ENCODE measurements around the gene CRYBG1.

Gene CRYBG1

DNA sequence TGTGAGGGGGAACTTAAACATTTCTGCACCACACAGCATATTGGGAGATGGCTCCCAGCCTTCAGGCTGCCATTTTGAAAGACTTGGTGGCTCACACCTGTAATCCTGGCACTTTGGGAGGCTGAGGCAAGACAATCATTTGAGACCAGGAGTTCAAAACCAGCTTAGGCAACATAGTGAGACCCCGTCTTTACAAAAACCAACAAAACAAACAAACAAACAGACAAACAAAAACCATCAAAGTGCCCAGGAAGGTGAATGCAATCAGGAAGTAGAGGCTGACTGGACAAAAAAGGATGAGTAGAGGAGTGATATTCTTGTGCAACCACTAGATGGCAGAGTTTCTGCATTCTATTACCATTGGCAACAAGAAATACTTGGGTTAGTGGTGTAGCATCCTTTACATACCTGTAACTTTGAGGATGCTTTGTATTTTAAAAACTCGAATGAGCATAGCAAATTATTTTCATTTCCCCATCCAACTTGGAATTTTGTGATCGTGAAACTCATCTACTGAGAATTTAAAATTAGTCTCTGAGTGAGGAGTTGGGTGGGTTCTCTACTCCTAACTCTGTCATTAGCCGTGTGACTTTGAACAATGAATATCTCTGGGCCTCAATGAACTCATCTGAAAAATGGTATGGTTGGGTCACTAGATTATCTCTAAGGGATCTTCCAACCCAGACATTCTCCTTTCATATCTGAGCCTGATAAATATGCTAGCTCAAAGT, 84.4 kb downstream of the CRYBG1 start:
- Histone ChIP-seq H3K27ac (replicated peaks) (no peak overlapping the region), H3K4me3 (replicated peaks; ENCODE audit: insufficient read depth, low read length) (no peak overlapping the region), H3K27me3 (ENCODE audit: insufficient read depth, poor library complexity, severe bottlenecking) (peaks cover 9% of the 10 kb centered on the region)
- TF ChIP-seq, protein P1, sequence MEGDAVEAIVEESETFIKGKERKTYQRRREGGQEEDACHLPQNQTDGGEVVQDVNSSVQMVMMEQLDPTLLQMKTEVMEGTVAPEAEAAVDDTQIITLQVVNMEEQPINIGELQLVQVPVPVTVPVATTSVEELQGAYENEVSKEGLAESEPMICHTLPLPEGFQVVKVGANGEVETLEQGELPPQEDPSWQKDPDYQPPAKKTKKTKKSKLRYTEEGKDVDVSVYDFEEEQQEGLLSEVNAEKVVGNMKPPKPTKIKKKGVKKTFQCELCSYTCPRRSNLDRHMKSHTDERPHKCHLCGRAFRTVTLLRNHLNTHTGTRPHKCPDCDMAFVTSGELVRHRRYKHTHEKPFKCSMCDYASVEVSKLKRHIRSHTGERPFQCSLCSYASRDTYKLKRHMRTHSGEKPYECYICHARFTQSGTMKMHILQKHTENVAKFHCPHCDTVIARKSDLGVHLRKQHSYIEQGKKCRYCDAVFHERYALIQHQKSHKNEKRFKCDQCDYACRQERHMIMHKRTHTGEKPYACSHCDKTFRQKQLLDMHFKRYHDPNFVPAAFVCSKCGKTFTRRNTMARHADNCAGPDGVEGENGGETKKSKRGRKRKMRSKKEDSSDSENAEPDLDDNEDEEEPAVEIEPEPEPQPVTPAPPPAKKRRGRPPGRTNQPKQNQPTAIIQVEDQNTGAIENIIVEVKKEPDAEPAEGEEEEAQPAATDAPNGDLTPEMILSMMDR (IDR thresholded peaks at IDR 0.05; ENCODE audit: insufficient read depth, low read length), result peak; percentile 70
- TF ChIP-seq POLR2AphosphoS5 (IDR thresholded peaks at IDR 0.05; ENCODE audit: low read depth), result no peak
- peak; percentile 51 to 68 for DNase-seq (ENCODE audit: low read depth in 1 of 2, low spot score in 1 of 2)

DNA sequence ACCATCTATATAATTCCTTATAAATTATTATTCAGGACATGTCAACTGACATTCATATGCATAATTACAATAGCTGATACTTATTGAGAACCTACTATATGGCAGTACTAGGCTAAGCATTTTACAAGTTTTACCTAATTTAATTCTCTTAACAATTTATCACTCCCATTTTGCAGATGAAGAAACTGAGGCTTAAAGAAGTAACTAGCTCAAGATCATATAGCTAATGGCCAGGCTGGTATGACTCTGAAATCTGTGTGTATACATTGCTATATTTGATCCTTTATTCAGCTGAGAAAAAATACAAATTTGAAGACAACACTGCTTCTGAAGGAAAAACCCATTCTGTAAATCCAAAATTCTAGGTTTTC, 85.0 kb downstream of the CRYBG1 start:
- no peak for DNase-seq (ENCODE audit: low read depth in 1 of 2, low spot score in 1 of 2)
- Histone ChIP-seq H3K27me3 (ENCODE audit: insufficient read depth, poor library complexity, severe bottlenecking) (peaks cover 9% of the 10 kb centered on the region), H3K4me3 (replicated peaks; ENCODE audit: insufficient read depth, low read length) (no peak overlapping the region), H3K27ac (replicated peaks) (no peak overlapping the region)
- TF ChIP-seq POLR2AphosphoS5 (IDR thresholded peaks at IDR 0.05; ENCODE audit: low read depth), result no peak
- no peak for TF ChIP-seq GABPA (IDR thresholded peaks at IDR 0.05; ENCODE audit: low read depth)
- TF ChIP-seq SPI1 (IDR thresholded peaks at IDR 0.05; ENCODE audit: borderline replicate concordance, low read depth), result no peak
- no peak for TF ChIP-seq REST (IDR thresholded peaks at IDR 0.05; ENCODE audit: insufficient replicate concordance, low read depth)
- TF ChIP-seq, protein P1 (IDR thresholded peaks at IDR 0.05; ENCODE audit: insufficient read depth, low read length), result no peak

- peaks cover 4% of the 10 kb centered on the region for H3K27me3 ChIP-seq (ENCODE audit: insufficient read depth, poor library complexity, severe bottlenecking)
- TF ChIP-seq, protein P1 (IDR thresholded peaks at IDR 0.05; ENCODE audit: insufficient read depth, low read length), result peak; percentile 31
- TF ChIP-seq REST (IDR thresholded peaks at IDR 0.05; ENCODE audit: insufficient replicate concordance, low read depth), result no peak
- peak overlapping the region; percentile 70 for H3K27ac ChIP-seq (replicated peaks)
- DNase-seq (ENCODE audit: low read depth in 1 of 2, low spot score in 1 of 2), result no peak
- H3K4me3 ChIP-seq (replicated peaks; ENCODE audit: insufficient read depth, low read length), result no peak overlapping the region
Measured at GRCh38 chr6:106446287-106446885, 85.9 kb downstream of the CRYBG1 start.

DNA sequence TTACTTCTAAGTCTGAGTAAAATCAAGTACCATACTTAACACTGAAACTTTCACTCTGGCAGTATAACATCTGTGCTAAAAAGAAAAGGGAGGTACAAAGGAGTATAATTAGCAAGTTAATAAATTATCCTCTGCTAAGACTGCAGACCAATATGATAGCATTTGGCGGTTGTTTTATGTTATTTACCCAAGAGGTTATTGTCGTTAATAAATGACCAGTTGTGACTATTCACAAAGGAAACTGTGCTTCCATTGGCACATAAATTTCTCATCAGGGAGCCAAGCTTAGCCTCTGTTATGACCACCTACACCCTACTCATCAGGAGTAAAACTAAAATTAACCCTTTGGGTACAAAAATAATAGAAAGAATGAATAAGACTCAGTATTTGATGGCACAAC, 86.5 kb downstream of the CRYBG1 start:
- no peak for DNase-seq (ENCODE audit: low read depth in 1 of 2, low spot score in 1 of 2)

More for the DNA sequence above, 86.5 kb downstream of the CRYBG1 start:
- TF ChIP-seq POLR2AphosphoS5 (IDR thresholded peaks at IDR 0.05; ENCODE audit: low read depth) (no peak), GABPA (IDR thresholded peaks at IDR 0.05; ENCODE audit: low read depth) (no peak), SPI1 (IDR thresholded peaks at IDR 0.05; ENCODE audit: borderline replicate concordance, low read depth) (no peak), REST (IDR thresholded peaks at IDR 0.05; ENCODE audit: insufficient replicate concordance, low read depth) (no peak)
- TF ChIP-seq, protein P1 (IDR thresholded peaks at IDR 0.05; ENCODE audit: insufficient read depth, low read length), result no peak
- H3K27me3 ChIP-seq (ENCODE audit: insufficient read depth, poor library complexity, severe bottlenecking), result peaks cover 2% of the 10 kb centered on the region
- no peak overlapping the region for H3K4me3 ChIP-seq (replicated peaks; ENCODE audit: insufficient read depth, low read length)
- H3K27ac ChIP-seq (replicated peaks), result peak overlapping the region; percentile 70
